ENCODE measurements around the gene PILRA.
A peak's percentile ranks its signal among the peaks of the same experiment; 100 is the strongest.
"Not testable (repeated sequence)": the region's sequence is repeated elsewhere in the genome, so short reads cannot be mapped to it uniquely, and the experiment has no call there.

Gene PILRA

GRCh38 chr7:100345288-100345672 lies 28.0 kb upstream of the PILRA start:
- TF ChIP-seq CTCF (IDR thresholded peaks at IDR 0.05; ENCODE audit: extremely low read depth, insufficient read depth, missing control alignments) = peak; percentile 50
- not testable (repeated sequence) for DNase-seq (ENCODE audit: low spot score)
- in situ Hi-C loops (cut with MboI; ENCODE audit: low pct_unique_long_range_greater_than_20kb, low sequenced_read_pairs, unreplicated experiment) = loop anchor here (10.0 kb wide), 1 partner anchor 210 kb away; no protein-coding TSS in a partner anchor

GRCh38 chr7:100346921-100347320 lies 26.4 kb upstream of the PILRA start:
- TF ChIP-seq CTCF (IDR thresholded peaks at IDR 0.05; ENCODE audit: extremely low read depth, insufficient read depth, missing control alignments) = no peak
- in situ Hi-C loops (cut with MboI; ENCODE audit: low pct_unique_long_range_greater_than_20kb, low sequenced_read_pairs, unreplicated experiment) = loop anchor here (10.0 kb wide), 1 partner anchor 212 kb away; no protein-coding TSS in a partner anchor

GRCh38 chr7:100348805-100349204 lies 24.5 kb upstream of the PILRA start:
- DNase-seq (ENCODE audit: low spot score) = no peak
- in situ Hi-C loops (cut with MboI; ENCODE audit: low pct_unique_long_range_greater_than_20kb, low sequenced_read_pairs, unreplicated experiment) = loop anchor here (10.0 kb wide), 1 partner anchor 214 kb away; no protein-coding TSS in a partner anchor

More at GRCh38 chr7:100346921-100347320, 26.4 kb upstream of the PILRA start:
- DNase-seq (ENCODE audit: low spot score) = no peak

GRCh38 chr7:100349757-100350156 lies 23.5 kb upstream of the PILRA start:
- DNase-seq (ENCODE audit: low spot score) = no peak
- TF ChIP-seq CTCF (IDR thresholded peaks at IDR 0.05; ENCODE audit: extremely low read depth, insufficient read depth, missing control alignments) = no peak
- in situ Hi-C loops (cut with MboI; ENCODE audit: low pct_unique_long_range_greater_than_20kb, low sequenced_read_pairs, unreplicated experiment) = loop anchor here (10.0 kb wide), 1 partner anchor 215 kb away; no protein-coding TSS in a partner anchor

More at GRCh38 chr7:100348805-100349204, 24.5 kb upstream of the PILRA start:
- TF ChIP-seq CTCF (IDR thresholded peaks at IDR 0.05; ENCODE audit: extremely low read depth, insufficient read depth, missing control alignments) = no peak

GRCh38 chr7:100351657-100352058 lies 21.6 kb upstream of the PILRA start:
- no peak for TF ChIP-seq CTCF (IDR thresholded peaks at IDR 0.05; ENCODE audit: extremely low read depth, insufficient read depth, missing control alignments)
- no peak for DNase-seq (ENCODE audit: low spot score)
- in situ Hi-C loops (cut with MboI; ENCODE audit: low pct_unique_long_range_greater_than_20kb, low sequenced_read_pairs, unreplicated experiment) = no loop called here

GRCh38 chr7:100352230-100352781 lies 21.0 kb upstream of the PILRA start:
- DNase-seq (ENCODE audit: low spot score); in situ Hi-C loops (cut with MboI; ENCODE audit: low pct_unique_long_range_greater_than_20kb, low sequenced_read_pairs, unreplicated experiment): not testable (repeated sequence)

- no peak for DNase-seq (ENCODE audit: low spot score)
- no peak for TF ChIP-seq CTCF (IDR thresholded peaks at IDR 0.05; ENCODE audit: extremely low read depth, insufficient read depth, missing control alignments)
- in situ Hi-C loops (cut with MboI; ENCODE audit: low pct_unique_long_range_greater_than_20kb, low sequenced_read_pairs, unreplicated experiment) = no loop called here
Measured at GRCh38 chr7:100352984-100353684, 20.2 kb upstream of the PILRA start.

All from GM13977 (cell line).